Epidermal melanocyte (primary cell): ENCODE data around the gene RGS7.
"Not testable (repeated sequence)": the region's sequence is repeated elsewhere in the genome, so short reads cannot be mapped to it uniquely, and the experiment has no call there.

ENCODE experiments used
- DNase-seq: peaks from one replicate; pipeline ENCODE4 v3.0.0; 2011; ENCODE audit warnings: low spot score; ENCODE audit not compliant: insufficient read length

The RGS7 gene

GRCh38 chr1:240928265-240928664 is 428.7 kb downstream of the RGS7 start:
- no peak for DNase-seq

- DNase-seq = no peak
Observed at GRCh38 chr1:240927821-240928220, 429.2 kb downstream of the RGS7 start.

- no peak for DNase-seq
Observed at GRCh38 chr1:240925273-240925672, 431.7 kb downstream of the RGS7 start.

- DNase-seq = no peak
Observed at GRCh38 chr1:240917976-240918375, 439.0 kb downstream of the RGS7 start.

DNA sequence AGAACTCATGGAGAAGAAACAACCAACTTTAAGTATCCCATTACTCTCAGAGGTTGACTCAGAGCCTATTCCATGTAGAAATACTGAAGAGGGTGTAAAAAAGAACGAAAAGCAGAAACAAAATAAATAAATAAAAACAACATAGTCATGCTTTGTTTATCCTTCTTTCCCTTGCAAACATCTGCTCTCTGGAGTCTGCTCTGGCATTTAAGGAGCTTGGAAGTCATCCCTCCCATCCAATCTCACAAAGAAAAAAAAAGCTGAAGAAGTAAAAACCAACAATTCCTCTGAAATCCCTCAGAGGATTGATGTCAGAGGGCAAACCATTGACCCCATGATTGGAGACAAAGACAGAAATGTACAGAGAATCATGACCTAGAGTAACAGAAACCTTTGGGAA is 442.5 kb downstream of the RGS7 start:
- no peak for DNase-seq

GRCh38 chr1:240912821-240913220 is 444.2 kb downstream of the RGS7 start:
- no peak for DNase-seq

DNA sequence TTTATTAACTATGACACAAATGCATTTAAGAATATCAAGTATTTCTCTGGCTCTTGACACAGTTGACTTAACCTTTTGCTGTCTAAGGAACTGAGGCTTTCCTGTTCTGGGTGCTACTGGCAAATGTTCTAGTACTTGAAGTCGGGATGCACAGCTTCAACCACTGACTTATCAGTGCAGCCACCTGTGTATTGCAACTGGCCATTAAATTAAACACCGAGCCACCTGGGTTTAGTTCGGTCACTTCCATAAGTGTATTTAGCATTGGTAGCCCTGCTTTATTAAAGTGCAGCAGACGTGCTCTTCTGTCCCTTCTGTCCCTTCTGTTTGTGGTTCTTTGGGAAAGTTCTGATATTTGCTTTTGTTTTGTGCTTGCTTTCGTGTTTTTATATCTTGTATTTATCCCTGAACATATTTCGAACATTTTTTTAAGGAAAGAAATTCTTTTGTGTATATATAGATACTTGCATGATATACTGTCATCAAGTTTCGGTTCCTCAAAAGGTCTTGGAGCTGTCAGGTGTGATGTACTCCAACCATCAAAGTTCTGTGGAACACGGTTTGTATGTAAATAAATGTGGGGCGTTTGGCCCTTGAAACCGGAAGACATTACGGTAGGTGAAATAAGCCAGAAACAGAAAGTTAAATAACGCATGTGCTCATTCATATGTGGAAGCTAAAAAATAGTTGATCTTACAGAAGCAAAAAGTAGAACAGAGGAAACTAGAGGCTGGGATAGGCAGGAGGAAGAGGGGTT is 447.1 kb downstream of the RGS7 start:
- DNase-seq = no peak

- no peak for DNase-seq
Observed at GRCh38 chr1:240906477-240906876, 450.5 kb downstream of the RGS7 start.

GRCh38 chr1:240905225-240905765 is 451.7 kb downstream of the RGS7 start:
- DNase-seq = no peak

GRCh38 chr1:240895424-240895823 is 461.6 kb downstream of the RGS7 start:
- not testable (repeated sequence) for DNase-seq

DNA sequence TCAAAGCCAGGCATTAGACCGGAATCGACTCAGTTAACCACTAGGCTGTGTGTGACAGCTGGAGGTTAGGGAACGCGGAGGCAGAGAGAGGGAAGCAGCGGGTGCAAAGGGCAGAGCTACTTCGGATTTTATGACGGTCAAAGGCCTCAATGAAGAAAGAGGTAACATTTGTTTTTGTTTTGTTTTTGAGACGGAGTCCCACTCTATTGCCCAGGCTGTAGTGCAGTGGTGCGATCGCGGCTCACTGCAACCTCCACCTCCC is 468.3 kb downstream of the RGS7 start:
- DNase-seq = no peak

- no peak for DNase-seq
Observed at GRCh38 chr1:240888039-240888786, 468.8 kb downstream of the RGS7 start.

- no peak for DNase-seq
Observed at GRCh38 chr1:240883490-240883889, 473.5 kb downstream of the RGS7 start.

DNA sequence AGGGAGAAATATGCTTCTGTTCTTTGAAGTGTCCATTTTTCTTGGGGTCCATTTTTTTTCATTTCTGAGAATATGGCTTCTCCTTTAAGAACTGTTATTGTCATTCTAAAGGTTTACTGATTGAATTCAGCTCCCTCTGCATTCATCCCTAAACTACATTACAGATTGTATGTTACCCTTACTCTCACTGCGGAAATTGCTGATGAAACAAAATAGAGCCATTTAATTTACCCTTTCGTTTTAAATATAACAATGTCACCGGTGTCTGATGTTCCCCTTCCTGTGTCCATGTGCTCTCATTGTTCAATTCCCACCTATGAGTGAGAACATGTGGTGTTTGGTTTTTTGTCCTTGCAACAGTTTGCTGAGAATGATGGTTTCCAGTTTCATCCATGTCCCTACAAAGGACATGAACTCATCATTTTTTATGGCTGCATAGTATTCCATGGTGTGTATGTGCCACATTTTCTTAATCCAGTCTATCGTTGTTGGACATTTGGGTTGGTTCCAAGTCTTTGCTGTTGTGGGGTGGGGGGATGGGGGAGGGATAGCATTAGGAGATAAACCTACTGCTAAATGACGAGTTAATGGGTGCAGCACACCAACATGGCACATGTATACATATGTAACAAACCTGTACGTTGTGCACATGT is 474.2 kb downstream of the RGS7 start:
- not testable (repeated sequence) for DNase-seq

DNA sequence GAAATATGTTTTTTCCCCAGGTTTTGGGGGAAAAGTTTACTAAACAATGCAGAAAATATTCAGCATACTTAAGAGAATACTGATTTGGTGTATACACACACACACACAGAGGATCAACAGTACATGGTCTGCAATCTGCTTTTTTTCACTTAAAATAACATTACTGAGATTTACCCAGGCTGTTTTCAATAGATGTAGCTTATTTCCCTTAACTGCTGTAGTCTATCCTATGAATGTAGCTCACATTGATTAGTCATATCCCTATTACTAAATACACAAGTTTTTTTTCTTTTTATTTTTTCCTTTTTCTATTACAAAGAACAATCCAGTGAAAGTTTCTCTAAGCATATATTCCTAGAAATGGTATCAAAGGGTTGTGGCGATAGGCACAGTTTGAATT is 478.4 kb downstream of the RGS7 start:
- DNase-seq = no peak

DNA sequence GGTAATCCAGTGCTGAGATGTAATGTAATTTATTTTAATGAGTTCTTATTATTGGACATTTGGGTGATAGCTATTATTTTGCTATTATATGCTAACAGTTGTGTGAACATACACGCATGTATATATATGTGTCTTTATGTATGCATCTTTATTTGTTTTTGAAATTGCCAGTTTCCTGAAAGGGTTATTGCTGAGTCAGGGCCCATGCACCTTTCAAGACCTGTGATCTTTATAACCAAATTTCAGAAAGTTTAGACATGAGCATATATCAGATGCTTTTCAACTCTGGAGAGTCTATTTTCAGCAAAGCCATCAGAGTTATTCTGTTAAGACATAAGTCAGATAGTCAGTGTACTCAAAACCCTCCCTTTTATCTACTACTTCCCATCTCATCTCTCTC is 479.4 kb downstream of the RGS7 start:
- no peak for DNase-seq

GRCh38 chr1:240876071-240876470 is 480.9 kb downstream of the RGS7 start:
- DNase-seq = no peak

GRCh38 chr1:240869071-240869470 is 487.9 kb downstream of the RGS7 start:
- DNase-seq = no peak

GRCh38 chr1:240866724-240867123 is 490.3 kb downstream of the RGS7 start:
- no peak for DNase-seq

GRCh38 chr1:240860023-240860422 is 497.0 kb downstream of the RGS7 start:
- no peak for DNase-seq

DNA sequence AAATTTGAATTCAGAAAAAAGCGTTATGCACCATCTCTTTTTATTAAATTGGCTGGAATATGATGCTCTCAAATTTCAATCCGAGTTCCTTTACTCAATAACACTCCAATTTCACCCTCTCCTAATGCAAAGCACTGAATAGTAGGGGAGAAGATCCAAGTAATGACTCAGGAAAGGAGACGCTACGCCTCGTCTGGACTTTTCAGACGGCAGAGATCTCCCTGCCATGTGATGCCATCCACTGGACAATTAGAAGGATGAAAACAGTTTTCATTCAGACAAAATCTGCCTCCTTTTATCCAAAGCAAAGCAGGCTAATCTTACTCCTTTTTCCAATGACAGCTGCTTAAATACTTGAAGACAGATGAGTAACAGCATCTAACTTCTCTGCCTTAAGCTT is 502.6 kb downstream of the RGS7 start:
- DNase-seq = no peak

DNA sequence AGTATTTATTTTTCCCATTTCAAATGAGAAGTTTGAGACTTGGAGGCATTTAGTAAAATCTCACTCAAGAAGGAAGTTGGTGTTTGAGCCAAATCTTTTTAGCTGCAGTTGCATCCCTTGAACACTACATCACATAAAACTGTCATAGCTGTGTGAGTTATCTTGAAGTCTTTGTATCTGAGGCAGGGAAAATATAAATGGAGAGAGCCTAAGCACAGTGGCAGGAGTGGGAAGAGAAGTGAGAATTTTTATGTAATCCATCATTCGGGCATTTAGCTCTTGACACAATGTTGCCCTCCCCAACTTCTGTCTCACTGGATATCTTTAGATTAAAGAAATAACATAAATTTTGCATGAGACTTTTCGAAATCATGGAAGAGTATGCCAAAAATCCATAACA is 509.7 kb downstream of the RGS7 start:
- DNase-seq = no peak
